Mesothelial cell of epicardium (in vitro differentiated cells): ENCODE results near the gene BLCAP. TPM values are rescaled to one million over a fixed set of nuclear protein-coding genes. Genes with fewer than 3 reads are reported as not detected.

Source experiments
- DNase-seq, 2 experiments: peaks; one replicate each; pipeline ENCODE4 v3.0.0; 2021; ENCODE audit warnings: low spot score in 2 of 2; ENCODE audit not compliant: unreplicated experiment in 2 of 2
- H3K27ac Mint-ChIP-seq: 2 replicates; pipeline ENCODE4 v1.8.0; 2021; ENCODE audit warnings: mixed read lengths
- H3K27me3 Mint-ChIP-seq: 2 replicates; pipeline ENCODE4 v1.8.0; 2021; ENCODE audit warnings: low read depth, mixed read lengths
- H3K36me3 Mint-ChIP-seq: 2 replicates; pipeline ENCODE4 v1.8.0; 2021; ENCODE audit warnings: mixed read lengths
- H3K4me1 Mint-ChIP-seq: 2 replicates; pipeline ENCODE4 v1.8.0; 2021; ENCODE audit warnings: mixed read lengths
- H3K4me3 Mint-ChIP-seq: 2 replicates; pipeline ENCODE4 v1.8.0; 2021; ENCODE audit warnings: mild to moderate bottlenecking, moderate library complexity, mixed read lengths
- H3K9me3 Mint-ChIP-seq: 2 replicates; pipeline ENCODE4 v1.8.0; 2021; ENCODE audit warnings: mixed read lengths
- CTCF ChIP-seq: fragments of 200-600 bp; sonication (generic); IDR thresholded peaks from one replicate; pipeline ENCODE4 v1.5.0; 2021; ENCODE audit warnings: antibody characterized with exemption; ENCODE audit not compliant: unreplicated experiment
- total RNA-seq: library from RNA; stranded (reverse); gene quantifications from 3 replicates; pipeline ENCODE4 v1.2.1, GENCODE V29; 2021

The BLCAP gene
- total RNA-seq, 1 donor from 2014 or later: 76.2 TPM

DNA sequence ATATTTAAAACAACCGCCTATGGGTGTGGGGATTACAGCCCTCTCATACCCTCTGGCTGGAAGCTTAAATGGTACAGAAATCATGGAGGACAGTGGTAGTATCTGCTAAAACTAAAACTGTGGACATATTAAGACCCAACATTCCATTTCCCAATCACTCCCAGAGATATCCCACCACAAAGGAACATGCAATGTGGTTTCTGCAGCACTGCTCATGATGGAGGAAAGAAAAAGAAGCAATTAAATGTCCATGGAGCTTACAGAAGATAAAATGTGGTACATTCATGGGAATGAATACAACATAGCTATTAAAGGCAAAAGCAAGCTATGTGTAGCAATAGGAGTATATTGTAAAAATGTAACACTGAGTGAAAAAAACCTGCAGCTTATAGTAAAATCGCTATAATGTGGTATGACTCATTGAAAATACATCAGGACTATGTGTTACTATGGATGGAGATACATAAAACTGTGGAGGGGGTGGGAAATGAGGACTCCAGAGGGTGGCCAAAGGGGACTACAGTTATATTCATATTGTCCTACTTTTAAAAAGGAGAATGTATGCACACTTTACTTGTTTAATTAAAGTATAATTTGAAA lies 29.5 kb downstream of the BLCAP start:
- no peak overlapping the region for H3K4me3 Mint-ChIP-seq
- no peak for TF ChIP-seq CTCF
- H3K27me3 Mint-ChIP-seq: no peaks in the 10 kb centered on the region
- no peak overlapping the region for H3K27ac Mint-ChIP-seq
- DNase-seq: no peak
- no peaks in the 10 kb centered on the region for H3K4me1 Mint-ChIP-seq
- H3K9me3 Mint-ChIP-seq: no peaks in the 10 kb centered on the region
- peaks cover 3% of the 10 kb centered on the region for H3K36me3 Mint-ChIP-seq

GRCh38 chr20:37494796-37495195 lies 32.9 kb downstream of the BLCAP start:
- no peak overlapping the region for H3K27ac Mint-ChIP-seq
- no peaks in the 10 kb centered on the region for H3K27me3 Mint-ChIP-seq
- no peaks in the 10 kb centered on the region for H3K4me1 Mint-ChIP-seq
- H3K36me3 Mint-ChIP-seq: peaks cover 3% of the 10 kb centered on the region
- no peak for TF ChIP-seq CTCF
- no peak overlapping the region for H3K4me3 Mint-ChIP-seq
- H3K9me3 Mint-ChIP-seq: no peaks in the 10 kb centered on the region
- DNase-seq: no peak

- no peak for TF ChIP-seq CTCF
- no peak overlapping the region for H3K27ac Mint-ChIP-seq
- no peaks in the 10 kb centered on the region for H3K9me3 Mint-ChIP-seq
- H3K36me3 Mint-ChIP-seq: peaks cover 3% of the 10 kb centered on the region
- H3K27me3 Mint-ChIP-seq: no peaks in the 10 kb centered on the region
- no peak overlapping the region for H3K4me3 Mint-ChIP-seq
- no peak for DNase-seq
- H3K4me1 Mint-ChIP-seq: no peaks in the 10 kb centered on the region
These were observed 33.4 kb downstream of the BLCAP start for GRCh38 chr20:37494301-37494700.

DNA sequence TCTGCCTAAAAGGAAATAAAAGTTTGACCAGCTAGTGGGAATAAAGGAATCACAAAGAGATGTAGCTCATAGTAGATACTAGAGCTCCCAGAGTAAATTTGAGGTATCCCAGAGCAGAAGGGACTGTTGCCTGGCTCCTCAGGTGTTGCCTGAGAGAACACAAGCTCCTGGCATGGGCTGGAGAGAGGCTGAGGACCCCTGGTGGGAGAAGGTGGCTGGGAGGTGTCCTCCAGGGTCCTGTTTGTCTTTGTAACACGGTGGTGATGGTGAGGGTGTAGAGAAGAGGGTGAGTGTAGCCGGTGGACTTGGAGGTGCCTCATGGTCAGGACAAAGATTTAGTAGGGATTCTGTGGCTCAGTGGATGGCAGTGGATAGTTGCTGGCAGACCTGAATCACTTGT lies 34.7 kb downstream of the BLCAP start:
- Mint-ChIP-seq H3K27me3 (no peaks in the 10 kb centered on the region), H3K27ac (no peak overlapping the region), H3K36me3 (peaks cover 3% of the 10 kb centered on the region), H3K4me1 (no peaks in the 10 kb centered on the region), H3K9me3 (no peaks in the 10 kb centered on the region), H3K4me3 (no peak overlapping the region)
- TF ChIP-seq CTCF: no peak
- no peak for DNase-seq

- Mint-ChIP-seq H3K27me3 (no peaks in the 10 kb centered on the region), H3K36me3 (peaks cover 3% of the 10 kb centered on the region), H3K9me3 (no peaks in the 10 kb centered on the region), H3K4me1 (no peaks in the 10 kb centered on the region), H3K4me3 (no peak overlapping the region), H3K27ac (no peak overlapping the region)
- DNase-seq: no peak
- no peak for TF ChIP-seq CTCF
These were observed 35.5 kb downstream of the BLCAP start for GRCh38 chr20:37492096-37492625.
